ENCODE data around the gene NUDCD3.

NUDCD3 gene

GRCh38 chr7:44348300-44348699 is 142.2 kb downstream of the NUDCD3 start:
- peak; percentile 41 to 56 for DNase-seq

GRCh38 chr7:44347546-44348114 is 142.8 kb downstream of the NUDCD3 start:
- DNase-seq = no peak

- DNase-seq = no peak
Measured at GRCh38 chr7:44346063-44346462, 144.4 kb downstream of the NUDCD3 start.

- no peak for DNase-seq
Measured at GRCh38 chr7:44341401-44341800, 149.1 kb downstream of the NUDCD3 start.

- no peak for DNase-seq
Measured at GRCh38 chr7:44338600-44338999, 151.9 kb downstream of the NUDCD3 start.

- DNase-seq = no peak
Measured at GRCh38 chr7:44336491-44336890, 154.0 kb downstream of the NUDCD3 start.

GRCh38 chr7:44335184-44335583 is 155.3 kb downstream of the NUDCD3 start:
- no peak for DNase-seq

- DNase-seq = no peak
Measured at GRCh38 chr7:44334734-44335097, 155.7 kb downstream of the NUDCD3 start.

- DNase-seq = no peak
Measured at GRCh38 chr7:44333911-44334733, 156.3 kb downstream of the NUDCD3 start.

GRCh38 chr7:44331682-44332081 is 158.8 kb downstream of the NUDCD3 start:
- DNase-seq = no peak

GRCh38 chr7:44330331-44330730 is 160.1 kb downstream of the NUDCD3 start:
- no peak for DNase-seq

GRCh38 chr7:44329888-44330287 is 160.6 kb downstream of the NUDCD3 start:
- DNase-seq = no peak

All from SHP77 (cell line).